ENCODE data around the gene FUT9. TPM values are rescaled to one million over a fixed set of nuclear protein-coding genes. Genes with fewer than 3 reads are reported as not detected.
"Not testable (repeated sequence)": the region's sequence is repeated elsewhere in the genome, so short reads cannot be mapped to it uniquely, and the experiment has no call there.

Gene FUT9
- total RNA-seq, 1 experiment from 2014 or later, result not detected

DNA sequence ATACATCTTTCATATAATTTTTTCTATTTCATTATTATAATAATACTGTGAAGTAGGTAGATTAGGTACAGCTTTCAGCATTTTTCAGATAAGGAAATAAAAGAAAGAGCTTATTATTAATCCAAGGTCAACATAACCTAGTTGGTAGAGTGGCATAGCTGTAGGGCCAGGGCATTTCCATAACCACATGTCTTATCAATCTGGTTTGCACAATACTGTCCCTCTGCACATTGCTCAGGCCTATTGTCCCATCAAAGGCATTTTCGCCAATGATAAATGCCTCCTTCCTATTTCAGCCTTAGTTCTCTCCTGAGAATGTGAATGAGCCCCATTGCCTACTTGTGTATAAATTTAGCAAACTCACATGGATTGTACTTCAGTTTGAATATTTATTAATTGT is 234.0 kb downstream of the FUT9 start:
- no peaks in the 10 kb centered on the region for H3K27me3 ChIP-seq (ENCODE audit: control insufficient read depth, insufficient read depth, low read length)
- no peaks in the 10 kb centered on the region for H3K9me3 ChIP-seq (ENCODE audit: control insufficient read depth, insufficient read depth, low read depth, low read length)
- TF ChIP-seq TCF7L2 (IDR thresholded peaks at IDR 0.05; ENCODE audit: low read depth, low read length), result no peak
- TF ChIP-seq SIN3A (IDR thresholded peaks at IDR 0.05; ENCODE audit: borderline replicate concordance, insufficient read depth, low read depth, low read length), result no peak
- TF ChIP-seq, protein P1, sequence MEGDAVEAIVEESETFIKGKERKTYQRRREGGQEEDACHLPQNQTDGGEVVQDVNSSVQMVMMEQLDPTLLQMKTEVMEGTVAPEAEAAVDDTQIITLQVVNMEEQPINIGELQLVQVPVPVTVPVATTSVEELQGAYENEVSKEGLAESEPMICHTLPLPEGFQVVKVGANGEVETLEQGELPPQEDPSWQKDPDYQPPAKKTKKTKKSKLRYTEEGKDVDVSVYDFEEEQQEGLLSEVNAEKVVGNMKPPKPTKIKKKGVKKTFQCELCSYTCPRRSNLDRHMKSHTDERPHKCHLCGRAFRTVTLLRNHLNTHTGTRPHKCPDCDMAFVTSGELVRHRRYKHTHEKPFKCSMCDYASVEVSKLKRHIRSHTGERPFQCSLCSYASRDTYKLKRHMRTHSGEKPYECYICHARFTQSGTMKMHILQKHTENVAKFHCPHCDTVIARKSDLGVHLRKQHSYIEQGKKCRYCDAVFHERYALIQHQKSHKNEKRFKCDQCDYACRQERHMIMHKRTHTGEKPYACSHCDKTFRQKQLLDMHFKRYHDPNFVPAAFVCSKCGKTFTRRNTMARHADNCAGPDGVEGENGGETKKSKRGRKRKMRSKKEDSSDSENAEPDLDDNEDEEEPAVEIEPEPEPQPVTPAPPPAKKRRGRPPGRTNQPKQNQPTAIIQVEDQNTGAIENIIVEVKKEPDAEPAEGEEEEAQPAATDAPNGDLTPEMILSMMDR (IDR thresholded peaks at IDR 0.05), result no peak
- no peak for TF ChIP-seq POLR2AphosphoS5 (IDR thresholded peaks at IDR 0.05; ENCODE audit: low read depth, low read length)
- TF ChIP-seq, protein P2, sequence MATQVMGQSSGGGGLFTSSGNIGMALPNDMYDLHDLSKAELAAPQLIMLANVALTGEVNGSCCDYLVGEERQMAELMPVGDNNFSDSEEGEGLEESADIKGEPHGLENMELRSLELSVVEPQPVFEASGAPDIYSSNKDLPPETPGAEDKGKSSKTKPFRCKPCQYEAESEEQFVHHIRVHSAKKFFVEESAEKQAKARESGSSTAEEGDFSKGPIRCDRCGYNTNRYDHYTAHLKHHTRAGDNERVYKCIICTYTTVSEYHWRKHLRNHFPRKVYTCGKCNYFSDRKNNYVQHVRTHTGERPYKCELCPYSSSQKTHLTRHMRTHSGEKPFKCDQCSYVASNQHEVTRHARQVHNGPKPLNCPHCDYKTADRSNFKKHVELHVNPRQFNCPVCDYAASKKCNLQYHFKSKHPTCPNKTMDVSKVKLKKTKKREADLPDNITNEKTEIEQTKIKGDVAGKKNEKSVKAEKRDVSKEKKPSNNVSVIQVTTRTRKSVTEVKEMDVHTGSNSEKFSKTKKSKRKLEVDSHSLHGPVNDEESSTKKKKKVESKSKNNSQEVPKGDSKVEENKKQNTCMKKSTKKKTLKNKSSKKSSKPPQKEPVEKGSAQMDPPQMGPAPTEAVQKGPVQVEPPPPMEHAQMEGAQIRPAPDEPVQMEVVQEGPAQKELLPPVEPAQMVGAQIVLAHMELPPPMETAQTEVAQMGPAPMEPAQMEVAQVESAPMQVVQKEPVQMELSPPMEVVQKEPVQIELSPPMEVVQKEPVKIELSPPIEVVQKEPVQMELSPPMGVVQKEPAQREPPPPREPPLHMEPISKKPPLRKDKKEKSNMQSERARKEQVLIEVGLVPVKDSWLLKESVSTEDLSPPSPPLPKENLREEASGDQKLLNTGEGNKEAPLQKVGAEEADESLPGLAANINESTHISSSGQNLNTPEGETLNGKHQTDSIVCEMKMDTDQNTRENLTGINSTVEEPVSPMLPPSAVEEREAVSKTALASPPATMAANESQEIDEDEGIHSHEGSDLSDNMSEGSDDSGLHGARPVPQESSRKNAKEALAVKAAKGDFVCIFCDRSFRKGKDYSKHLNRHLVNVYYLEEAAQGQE (IDR thresholded peaks at IDR 0.05; ENCODE audit: insufficient read depth in 1 of 2, low read depth in 2 of 2, low read length in 1 of 2), result no peak
- no peaks in the 10 kb centered on the region for H3K36me3 ChIP-seq (ENCODE audit: control insufficient read depth, insufficient read depth, low read length)
- no peaks in the 10 kb centered on the region for H3K4me1 ChIP-seq (ENCODE audit: control insufficient read depth, insufficient read depth, low read length)
- in situ Hi-C loops (cut with HindIII; ENCODE audit: low pct_unique_long_range_greater_than_20kb, low sequenced_read_pairs), result no loop called here
- H3K4me3 ChIP-seq (ENCODE audit: low read depth in 2 of 2, low read length in 2 of 2), result no peak overlapping the region
- CTCF ChIA-PET, result no interaction called here
- no TSS peak for BruUV-seq (replicated peaks)
- H3K27ac ChIP-seq (ENCODE audit: low read length), result no peak overlapping the region
- DNase-seq (ENCODE audit: low read depth, low spot score) (no peak), ATAC-seq (no peak)
- intact Hi-C loops (cut with micrococcal nuclease; ENCODE audit: unreplicated experiment), result no loop called here
- POLR2A ChIA-PET, result no interaction called here

DNA sequence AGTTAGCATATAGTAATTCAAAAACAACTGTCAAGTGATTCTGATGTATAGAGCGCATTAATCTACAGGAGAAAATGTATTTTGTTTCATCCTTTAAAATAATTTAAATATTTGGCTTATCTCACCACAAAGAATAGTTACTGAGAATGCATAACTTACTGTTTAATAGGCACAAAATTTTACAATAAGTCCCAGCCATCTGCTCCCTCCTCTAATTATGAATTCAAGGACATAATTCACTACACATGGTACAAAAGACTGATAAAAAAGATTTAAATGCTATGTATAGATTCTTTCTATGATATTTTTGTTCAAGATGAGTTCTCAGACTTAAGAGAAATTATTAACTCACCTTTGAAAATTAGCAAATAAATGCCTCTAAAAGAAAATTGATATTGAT is 242.0 kb downstream of the FUT9 start:
- H3K27ac ChIP-seq (ENCODE audit: low read length), result no peak overlapping the region
- H3K9me3 ChIP-seq (ENCODE audit: control insufficient read depth, insufficient read depth, low read depth, low read length), result no peaks in the 10 kb centered on the region
- in situ Hi-C loops (cut with HindIII; ENCODE audit: low pct_unique_long_range_greater_than_20kb, low sequenced_read_pairs) (no loop called here), intact Hi-C loops (cut with micrococcal nuclease; ENCODE audit: unreplicated experiment) (no loop called here)
- TF ChIP-seq, protein P1 (IDR thresholded peaks at IDR 0.05), result no peak
- TF ChIP-seq SIN3A (IDR thresholded peaks at IDR 0.05; ENCODE audit: borderline replicate concordance, insufficient read depth, low read depth, low read length) (no peak), TCF7L2 (IDR thresholded peaks at IDR 0.05; ENCODE audit: low read depth, low read length) (no peak), POLR2AphosphoS5 (IDR thresholded peaks at IDR 0.05; ENCODE audit: low read depth, low read length) (no peak)
- TF ChIP-seq, protein P2 (IDR thresholded peaks at IDR 0.05; ENCODE audit: insufficient read depth in 1 of 2, low read depth in 2 of 2, low read length in 1 of 2), result no peak
- H3K36me3 ChIP-seq (ENCODE audit: control insufficient read depth, insufficient read depth, low read length), result no peaks in the 10 kb centered on the region
- ATAC-seq (no peak), DNase-seq (ENCODE audit: low read depth, low spot score) (no peak)
- ChIA-PET CTCF (no interaction called here), POLR2A (no interaction called here)
- no TSS peak for BruUV-seq (replicated peaks)
- H3K27me3 ChIP-seq (ENCODE audit: control insufficient read depth, insufficient read depth, low read length), result no peaks in the 10 kb centered on the region
- H3K4me3 ChIP-seq (ENCODE audit: low read depth in 2 of 2, low read length in 2 of 2), result no peak overlapping the region
- no peaks in the 10 kb centered on the region for H3K4me1 ChIP-seq (ENCODE audit: control insufficient read depth, insufficient read depth, low read length)

- CTCF ChIA-PET; H3K27ac ChIP-seq (ENCODE audit: low read length); H3K36me3 ChIP-seq (ENCODE audit: control insufficient read depth, insufficient read depth, low read length); DNase-seq (ENCODE audit: low read depth, low spot score); POLR2A ChIA-PET; H3K4me1 ChIP-seq (ENCODE audit: control insufficient read depth, insufficient read depth, low read length); in situ Hi-C loops (cut with HindIII; ENCODE audit: low pct_unique_long_range_greater_than_20kb, low sequenced_read_pairs); intact Hi-C loops (cut with micrococcal nuclease; ENCODE audit: unreplicated experiment); BruUV-seq (replicated peaks); H3K27me3 ChIP-seq (ENCODE audit: control insufficient read depth, insufficient read depth, low read length); H3K4me3 ChIP-seq (ENCODE audit: low read depth in 2 of 2, low read length in 2 of 2); H3K9me3 ChIP-seq (ENCODE audit: control insufficient read depth, insufficient read depth, low read depth, low read length); ATAC-seq: not testable (repeated sequence)
Measured at GRCh38 chr6:96260787-96261430, 245.1 kb downstream of the FUT9 start.

All from Panc1 (cell line).